Measurements from ENCODE around the gene PDSS2.
"Not testable (repeated sequence)": the region's sequence is repeated elsewhere in the genome, so short reads cannot be mapped to it uniquely, and the experiment has no call there.

The PDSS2 gene

GRCh38 chr6:107173779-107174178 lies 285.6 kb downstream of the PDSS2 start:
- H4K20me1 ChIP-seq (ENCODE audit: insufficient read depth) = no peaks in the 10 kb centered on the region
- H3K4me2 ChIP-seq = no peak overlapping the region
- H3K27me3 ChIP-seq (ENCODE audit: insufficient read depth, low read depth) = no peaks in the 10 kb centered on the region
- no peaks in the 10 kb centered on the region for H3K79me2 ChIP-seq (ENCODE audit: insufficient read depth, low read depth)
- no peaks in the 10 kb centered on the region for H3K4me1 ChIP-seq (ENCODE audit: low read depth, poor library complexity, severe bottlenecking)
- no peaks in the 10 kb centered on the region for H3K36me3 ChIP-seq (ENCODE audit: insufficient read depth)
- H3K9ac ChIP-seq = no peak overlapping the region
- H3K27ac ChIP-seq = no peak overlapping the region
- no peak for TF ChIP-seq CTCF (conservative IDR thresholded peaks at IDR 0.05; ENCODE audit: low read depth, low read length)
- no peak overlapping the region for H2AFZ ChIP-seq (ENCODE audit: low read depth)
- no peak overlapping the region for H3K4me3 ChIP-seq (IDR thresholded peaks at IDR 0.05; ENCODE audit: insufficient read depth, low read depth, low read length)

GRCh38 chr6:107171513-107171912 lies 287.9 kb downstream of the PDSS2 start:
- Histone ChIP-seq H3K27me3 (ENCODE audit: insufficient read depth, low read depth) (no peaks in the 10 kb centered on the region), H3K36me3 (ENCODE audit: insufficient read depth) (no peaks in the 10 kb centered on the region), H3K79me2 (ENCODE audit: insufficient read depth, low read depth) (no peaks in the 10 kb centered on the region), H2AFZ (ENCODE audit: low read depth) (no peak overlapping the region), H3K4me3 (IDR thresholded peaks at IDR 0.05; ENCODE audit: insufficient read depth, low read depth, low read length) (no peak overlapping the region), H4K20me1 (ENCODE audit: insufficient read depth) (no peaks in the 10 kb centered on the region), H3K27ac (no peak overlapping the region), H3K4me2 (no peak overlapping the region), H3K9ac (no peak overlapping the region), H3K4me1 (ENCODE audit: low read depth, poor library complexity, severe bottlenecking) (no peaks in the 10 kb centered on the region)
- no peak for TF ChIP-seq CTCF (conservative IDR thresholded peaks at IDR 0.05; ENCODE audit: low read depth, low read length)

- not testable (repeated sequence) for H3K4me1 ChIP-seq (ENCODE audit: low read depth, poor library complexity, severe bottlenecking); H3K79me2 ChIP-seq (ENCODE audit: insufficient read depth, low read depth); H3K4me3 ChIP-seq (IDR thresholded peaks at IDR 0.05; ENCODE audit: insufficient read depth, low read depth, low read length); H2AFZ ChIP-seq (ENCODE audit: low read depth); H3K27me3 ChIP-seq (ENCODE audit: insufficient read depth, low read depth); H3K27ac ChIP-seq; H4K20me1 ChIP-seq (ENCODE audit: insufficient read depth); H3K36me3 ChIP-seq (ENCODE audit: insufficient read depth); H3K4me2 ChIP-seq; H3K9ac ChIP-seq
These were observed 295.1 kb downstream of the PDSS2 start for GRCh38 chr6:107164299-107164698.

- no peak overlapping the region for H3K9ac ChIP-seq
- H3K4me3 ChIP-seq (IDR thresholded peaks at IDR 0.05; ENCODE audit: insufficient read depth, low read depth, low read length) = no peak overlapping the region
- H2AFZ ChIP-seq (ENCODE audit: low read depth) = no peak overlapping the region
- H3K27me3 ChIP-seq (ENCODE audit: insufficient read depth, low read depth) = no peaks in the 10 kb centered on the region
- H4K20me1 ChIP-seq (ENCODE audit: insufficient read depth) = no peaks in the 10 kb centered on the region
- no peaks in the 10 kb centered on the region for H3K4me1 ChIP-seq (ENCODE audit: low read depth, poor library complexity, severe bottlenecking)
- no peaks in the 10 kb centered on the region for H3K36me3 ChIP-seq (ENCODE audit: insufficient read depth)
- H3K79me2 ChIP-seq (ENCODE audit: insufficient read depth, low read depth) = no peaks in the 10 kb centered on the region
- no peak overlapping the region for H3K4me2 ChIP-seq
- no peak for TF ChIP-seq CTCF (conservative IDR thresholded peaks at IDR 0.05; ENCODE audit: low read depth, low read length)
- H3K27ac ChIP-seq = no peak overlapping the region
These were observed 297.8 kb downstream of the PDSS2 start for GRCh38 chr6:107161521-107161920.

GRCh38 chr6:107156617-107157016 lies 302.7 kb downstream of the PDSS2 start:
- Histone ChIP-seq H2AFZ (ENCODE audit: low read depth) (no peak overlapping the region), H3K4me1 (ENCODE audit: low read depth, poor library complexity, severe bottlenecking) (peaks cover 30% of the 10 kb centered on the region), H4K20me1 (ENCODE audit: insufficient read depth) (no peaks in the 10 kb centered on the region), H3K4me2 (no peak overlapping the region), H3K4me3 (IDR thresholded peaks at IDR 0.05; ENCODE audit: insufficient read depth, low read depth, low read length) (no peak overlapping the region), H3K27ac (no peak overlapping the region), H3K27me3 (ENCODE audit: insufficient read depth, low read depth) (peaks cover 5% of the 10 kb centered on the region; the same call in 1 of the 2 replicates), H3K9ac (no peak overlapping the region), H3K79me2 (ENCODE audit: insufficient read depth, low read depth) (no peaks in the 10 kb centered on the region), H3K36me3 (ENCODE audit: insufficient read depth) (no peaks in the 10 kb centered on the region)
- TF ChIP-seq CTCF (conservative IDR thresholded peaks at IDR 0.05; ENCODE audit: low read depth, low read length) = no peak
